ENCODE data around the gene ATP6V1E1.

Gene ATP6V1E1

DNA sequence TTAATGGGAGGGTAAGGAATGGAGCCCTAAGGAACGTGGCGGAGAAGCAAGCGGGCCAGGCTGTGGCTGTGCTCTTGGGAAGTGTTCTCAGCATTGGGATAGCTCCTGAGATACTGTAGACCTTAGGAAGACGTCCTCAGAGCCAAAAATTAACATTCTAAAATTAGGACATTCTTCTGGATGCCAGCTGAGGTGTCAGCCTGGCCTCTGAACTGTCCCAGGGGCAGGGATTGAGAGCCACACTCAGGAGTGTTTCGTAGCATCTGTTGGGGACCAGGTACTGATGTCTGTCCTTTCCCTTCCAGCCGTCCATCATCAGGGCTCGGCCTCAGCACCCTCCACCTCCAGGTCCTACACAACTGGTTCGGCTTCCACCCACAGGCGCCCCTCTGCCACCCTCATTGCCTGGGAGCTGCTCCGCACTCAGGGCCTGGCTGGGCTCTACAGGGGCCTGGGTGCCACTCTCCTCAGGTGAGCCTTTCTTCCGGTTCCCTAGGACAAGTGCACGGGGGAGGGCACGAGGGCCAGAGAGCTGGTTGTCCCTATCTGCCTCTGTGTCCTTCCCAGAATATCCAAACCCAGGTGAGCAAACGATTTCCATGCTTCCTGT, 41.6 kb downstream of the ATP6V1E1 start:
- Histone ChIP-seq H3K4me2 (no peak overlapping the region), H3K9me3 (replicated peaks in 1 of 11) (no peaks in the 10 kb centered on the region), H3K36me3 (peaks cover 23 to 38% (median 28%) of the 10 kb centered on the region in 11 experiments), H3K4me1 (peaks cover 0 to 9% (median 0%) of the 10 kb centered on the region in 10 experiments; a peak in 1 of 20 replicates), H3K27ac (peak overlapping the region in 1 of 11 experiments; percentile 26; a peak in 1 of 22 replicates), H3K4me3 (no peak overlapping the region), H3K9ac (no peak overlapping the region), H4K20me1 (peaks cover 0 to 20% (median 0%) of the 10 kb centered on the region in 11 experiments; a peak in 3 of 22 replicates), H3K27me3 (no peaks in the 10 kb centered on the region)
- no peak for TF ChIP-seq Cebpa-rat (IDR thresholded peaks at IDR 0.05)

DNA sequence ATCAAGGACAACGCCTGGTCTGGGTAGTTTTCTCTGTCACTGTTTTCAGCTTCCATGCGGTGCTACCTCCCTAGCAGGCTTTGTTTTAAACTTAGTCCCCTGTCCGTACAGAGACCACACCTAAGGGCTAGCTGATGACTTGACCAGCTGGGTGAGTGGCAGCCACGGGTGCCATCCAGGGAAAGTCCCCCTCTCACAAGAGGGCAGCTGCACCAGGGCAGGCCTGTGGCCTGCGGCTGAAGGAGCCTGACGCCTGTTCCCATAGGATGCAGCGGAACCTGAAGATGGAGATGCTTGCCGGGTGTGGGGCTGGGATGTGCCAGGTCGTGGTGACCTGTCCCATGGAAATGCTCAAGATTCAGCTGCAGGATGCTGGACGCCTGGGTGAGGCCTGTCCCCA, 45.4 kb downstream of the ATP6V1E1 start:
- Histone ChIP-seq H3K27ac (no peak overlapping the region), H3K27me3 (no peaks in the 10 kb centered on the region), H3K9me3 (replicated peaks in 1 of 11) (no peaks in the 10 kb centered on the region), H4K20me1 (no peaks in the 10 kb centered on the region; a peak in 1 of 22 replicates), H3K4me2 (no peak overlapping the region), H3K9ac (no peak overlapping the region), H3K4me1 (peaks cover 0 to 15% (median 0%) of the 10 kb centered on the region in 10 experiments; a peak in 3 of 20 replicates), H3K4me3 (no peak overlapping the region), H3K36me3 (no peaks in the 10 kb centered on the region)
- TF ChIP-seq Cebpa-rat (IDR thresholded peaks at IDR 0.05) = no peak

DNA sequence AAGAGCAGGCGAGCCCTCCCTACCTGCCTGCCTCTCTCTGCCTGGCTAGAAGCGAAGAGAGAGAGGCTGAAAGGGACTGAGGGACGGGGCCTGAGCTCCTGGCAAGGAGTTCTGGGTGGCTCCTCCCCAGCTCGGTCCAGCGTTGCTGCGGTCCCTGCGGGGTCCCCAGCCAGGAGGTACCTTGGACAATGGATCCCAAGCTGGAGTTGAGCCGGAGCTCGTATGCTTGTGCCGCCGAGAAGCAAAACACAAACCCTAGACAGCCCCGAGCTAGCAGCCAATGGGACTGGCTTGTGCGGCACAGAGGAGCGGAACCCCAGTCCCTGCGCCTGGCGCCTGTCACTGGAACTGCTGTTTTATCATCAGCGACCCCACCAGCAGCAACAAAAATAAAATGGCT, 46.9 kb downstream of the ATP6V1E1 start:
- Histone ChIP-seq H3K27me3 (no peaks in the 10 kb centered on the region), H3K36me3 (no peaks in the 10 kb centered on the region), H3K9ac (no peak overlapping the region), H3K4me3 (no peak overlapping the region), H3K27ac (no peak overlapping the region), H3K4me2 (peak overlapping the region in 1 of 11 experiments; percentile 25; a peak in 1 of 22 replicates), H3K4me1 (peaks cover 0 to 6% (median 0%) of the 10 kb centered on the region in 10 experiments; a peak in 3 of 20 replicates), H3K9me3 (replicated peaks in 1 of 11) (no peaks in the 10 kb centered on the region), H4K20me1 (no peaks in the 10 kb centered on the region; a peak in 1 of 22 replicates)
- no peak for TF ChIP-seq Cebpa-rat (IDR thresholded peaks at IDR 0.05)

DNA sequence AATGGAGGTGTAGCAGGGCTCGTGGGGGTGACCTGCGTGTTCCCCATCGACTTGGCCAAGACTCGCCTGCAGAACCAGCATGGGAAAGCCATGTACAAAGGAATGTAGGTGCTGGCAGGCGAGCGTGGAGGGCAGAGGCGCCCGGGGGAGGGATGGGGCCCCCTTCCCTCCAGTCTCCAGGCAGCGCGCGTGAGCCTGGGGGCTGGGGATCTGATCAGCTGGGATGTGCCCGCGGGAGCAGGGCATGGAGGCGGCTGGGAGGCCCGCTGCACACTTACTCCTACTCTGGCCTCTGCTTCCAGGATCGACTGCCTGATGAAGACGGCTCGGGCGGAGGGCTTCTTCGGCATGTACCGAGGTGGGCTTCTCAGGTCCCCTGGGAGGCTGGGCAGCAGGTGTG, 47.5 kb downstream of the ATP6V1E1 start:
- no peaks in the 10 kb centered on the region for H3K9me3 ChIP-seq (replicated peaks in 1 of 11)
- no peaks in the 10 kb centered on the region for H3K36me3 ChIP-seq
- no peak for TF ChIP-seq Cebpa-rat (IDR thresholded peaks at IDR 0.05)
- H3K4me2 ChIP-seq = peak overlapping the region in 1 of 11 experiments; percentile 25; a peak in 1 of 22 replicates
- H3K27me3 ChIP-seq = no peaks in the 10 kb centered on the region
- H3K4me1 ChIP-seq = peaks cover 0 to 6% (median 0%) of the 10 kb centered on the region in 10 experiments; a peak in 3 of 20 replicates
- H3K27ac ChIP-seq = no peak overlapping the region
- no peak overlapping the region for H3K4me3 ChIP-seq
- H4K20me1 ChIP-seq = no peaks in the 10 kb centered on the region; a peak in 1 of 22 replicates
- H3K9ac ChIP-seq = no peak overlapping the region

DNA sequence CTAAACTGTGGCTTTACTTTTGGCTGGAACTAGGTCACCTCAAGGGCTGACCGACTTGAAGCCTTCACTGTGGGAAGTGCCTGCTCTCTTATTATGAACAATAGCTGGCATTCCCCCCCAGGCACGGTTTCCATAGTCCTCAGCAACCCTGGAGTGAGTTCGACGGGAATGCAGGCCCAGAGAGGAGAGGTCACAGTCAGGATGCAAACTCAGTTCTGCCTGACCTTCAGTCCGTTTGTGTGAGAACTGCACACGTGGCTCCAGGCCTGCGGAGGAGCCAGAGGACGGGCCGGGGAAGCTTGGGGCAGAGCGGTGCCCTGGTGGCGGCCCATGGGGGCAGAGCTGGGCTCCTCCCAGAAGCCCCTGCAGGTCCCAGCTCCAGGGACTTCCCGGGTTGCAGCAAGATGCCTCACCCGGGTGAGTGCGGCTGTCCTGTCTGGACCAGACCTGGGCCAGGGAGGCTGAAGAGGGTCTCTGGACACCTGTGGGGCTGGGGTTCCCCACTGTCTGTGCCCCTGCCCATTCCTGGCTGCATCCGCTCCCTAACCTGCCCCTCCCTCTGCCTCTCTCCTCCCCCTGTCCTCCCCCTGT, 48.0 kb downstream of the ATP6V1E1 start:
- TF ChIP-seq Cebpa-rat (IDR thresholded peaks at IDR 0.05) = no peak
- H3K27ac ChIP-seq = no peak overlapping the region

DNA sequence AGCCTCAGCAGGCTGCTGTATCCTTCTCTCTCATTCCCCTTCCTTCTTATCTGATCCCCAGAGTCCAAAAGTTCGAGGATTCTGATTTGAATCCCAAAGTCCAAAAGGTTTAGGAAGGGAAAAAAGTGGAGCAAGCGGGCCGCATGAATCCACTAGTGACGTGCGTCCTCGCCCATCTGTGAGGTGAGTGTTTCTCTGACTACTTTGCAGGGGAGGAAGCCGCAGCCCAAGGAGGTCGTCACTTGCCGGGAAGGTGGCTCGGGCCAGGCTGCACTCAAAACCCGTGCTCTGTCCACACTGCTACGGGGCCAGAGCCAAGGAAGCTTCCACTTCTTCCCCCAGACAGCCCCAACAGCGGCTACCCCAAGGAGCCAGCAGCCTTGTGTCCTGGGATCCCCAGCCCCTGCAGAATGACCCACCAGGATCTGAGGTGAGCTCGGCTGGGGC, 49.0 kb downstream of the ATP6V1E1 start:
- no peak overlapping the region for H3K4me2 ChIP-seq
- TF ChIP-seq Cebpa-rat (IDR thresholded peaks at IDR 0.05) = no peak
- peaks cover 0 to 7% (median 0%) of the 10 kb centered on the region in 10 experiments; a peak in 5 of 20 replicates for H3K4me1 ChIP-seq
- H4K20me1 ChIP-seq = no peaks in the 10 kb centered on the region; a peak in 1 of 22 replicates
- H3K36me3 ChIP-seq = no peaks in the 10 kb centered on the region
- no peak overlapping the region for H3K27ac ChIP-seq
- no peak overlapping the region for H3K9ac ChIP-seq
- no peak overlapping the region for H3K4me3 ChIP-seq
- H3K9me3 ChIP-seq (replicated peaks in 1 of 11) = no peaks in the 10 kb centered on the region
- H3K27me3 ChIP-seq = no peaks in the 10 kb centered on the region

More for the DNA sequence above, 48.0 kb downstream of the ATP6V1E1 start:
- no peaks in the 10 kb centered on the region for H3K36me3 ChIP-seq
- peaks cover 0 to 6% (median 0%) of the 10 kb centered on the region in 10 experiments; a peak in 3 of 20 replicates for H3K4me1 ChIP-seq
- no peaks in the 10 kb centered on the region; a peak in 1 of 22 replicates for H4K20me1 ChIP-seq
- H3K4me3 ChIP-seq = no peak overlapping the region
- H3K9me3 ChIP-seq (replicated peaks in 1 of 11) = no peaks in the 10 kb centered on the region
- H3K4me2 ChIP-seq = no peak overlapping the region
- no peaks in the 10 kb centered on the region for H3K27me3 ChIP-seq
- H3K9ac ChIP-seq = no peak overlapping the region

DNA sequence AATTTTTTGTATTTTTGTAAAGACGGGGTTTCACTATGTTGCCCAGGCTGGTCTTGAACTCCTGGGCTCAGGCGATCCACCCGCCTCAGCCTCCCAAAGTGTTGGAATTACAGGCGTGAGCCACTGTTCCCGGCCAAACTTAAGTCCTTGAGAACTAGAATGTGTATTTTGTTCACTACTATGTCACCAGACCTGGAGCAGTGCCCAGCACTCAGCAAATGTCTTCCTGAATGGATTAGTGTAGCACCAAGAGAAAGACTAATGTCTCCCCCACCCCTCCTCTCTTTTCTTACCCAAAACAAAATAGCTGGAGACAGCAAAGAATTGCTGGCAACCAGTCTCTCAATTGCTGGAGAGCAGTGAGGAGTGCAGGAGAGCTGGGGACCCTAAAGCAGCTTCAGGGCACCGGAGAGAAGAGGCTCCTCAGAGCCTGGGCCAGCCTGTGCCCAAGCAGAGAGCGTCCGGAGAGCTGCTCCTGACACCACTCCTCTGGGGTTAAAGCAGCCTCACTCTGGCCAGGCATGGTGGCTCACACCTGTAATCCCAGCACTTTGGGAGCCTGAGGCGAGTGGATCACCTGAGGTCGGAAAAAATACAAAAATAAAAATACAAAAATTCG, 50.3 kb downstream of the ATP6V1E1 start:
- Histone ChIP-seq H3K27ac (no peak overlapping the region), H3K4me2 (no peak overlapping the region), H3K27me3 (no peaks in the 10 kb centered on the region), H3K9ac (no peak overlapping the region), H3K36me3 (no peaks in the 10 kb centered on the region), H4K20me1 (no peaks in the 10 kb centered on the region; a peak in 1 of 22 replicates), H3K4me1 (peaks cover 0 to 14% (median 3%) of the 10 kb centered on the region in 10 experiments; a peak in 8 of 20 replicates), H3K9me3 (replicated peaks in 1 of 11) (no peaks in the 10 kb centered on the region), H3K4me3 (no peak overlapping the region)
- no peak for TF ChIP-seq Cebpa-rat (IDR thresholded peaks at IDR 0.05)

DNA sequence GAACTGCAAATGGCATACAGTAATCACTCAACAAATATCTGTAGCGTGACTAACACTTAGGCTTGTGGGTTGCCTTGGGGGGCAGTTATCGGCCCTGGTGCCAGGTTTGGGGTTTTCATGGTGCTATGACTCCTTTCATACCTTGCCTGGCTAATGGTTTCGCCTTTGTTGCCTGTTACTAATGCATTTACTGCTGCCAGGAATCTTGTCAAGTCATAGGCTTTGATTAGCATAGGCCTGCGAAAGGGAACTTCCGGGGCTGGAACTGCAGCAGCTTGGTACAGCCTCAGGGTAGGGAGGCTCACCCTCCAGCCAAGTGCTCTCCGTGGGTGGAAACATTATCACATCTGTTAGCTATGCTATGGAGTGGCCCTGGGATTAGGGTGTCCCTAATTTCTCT, 52.1 kb downstream of the ATP6V1E1 start:
- TF ChIP-seq Cebpa-rat (IDR thresholded peaks at IDR 0.05) = no peak
- Histone ChIP-seq H3K4me1 (peaks cover 0 to 14% (median 3%) of the 10 kb centered on the region in 10 experiments; a peak in 9 of 20 replicates), H3K4me3 (no peak overlapping the region), H4K20me1 (no peaks in the 10 kb centered on the region; a peak in 1 of 22 replicates), H3K9ac (no peak overlapping the region), H3K36me3 (no peaks in the 10 kb centered on the region), H3K27ac (no peak overlapping the region), H3K27me3 (no peaks in the 10 kb centered on the region), H3K4me2 (0 out of 22 replicates have a peak overlapping the region, but pooled peaks of 1 of the 11 experiments have one; percentile 12), H3K9me3 (replicated peaks in 1 of 11) (no peaks in the 10 kb centered on the region)

DNA sequence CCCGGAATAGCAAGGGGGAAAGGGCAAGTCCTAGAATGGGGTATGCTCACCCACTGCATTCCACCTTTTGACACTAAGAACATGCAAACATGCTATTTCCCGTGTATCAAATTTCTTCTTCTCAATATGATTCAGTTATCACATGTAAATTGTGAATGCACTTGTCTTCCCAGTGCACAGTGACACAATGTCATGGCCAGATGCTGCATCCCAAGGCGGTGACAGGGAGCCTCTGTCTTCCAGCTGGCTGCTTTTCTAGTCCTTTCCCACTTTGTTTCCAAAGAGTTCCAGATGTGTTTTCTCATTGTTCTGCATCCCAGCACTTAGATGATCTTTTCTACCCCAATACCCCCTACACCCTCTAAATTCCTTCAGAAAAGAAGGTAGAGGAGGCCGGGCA, 52.9 kb downstream of the ATP6V1E1 start:
- peaks cover 0 to 10% (median 5%) of the 10 kb centered on the region in 10 experiments; a peak in 10 of 20 replicates for H3K4me1 ChIP-seq
- H3K9ac ChIP-seq = no peak overlapping the region
- H3K27ac ChIP-seq = no peak overlapping the region
- no peaks in the 10 kb centered on the region for H3K27me3 ChIP-seq
- H3K9me3 ChIP-seq (replicated peaks in 1 of 11) = no peaks in the 10 kb centered on the region
- no peak for TF ChIP-seq Cebpa-rat (IDR thresholded peaks at IDR 0.05)
- H3K4me3 ChIP-seq = no peak overlapping the region
- no peaks in the 10 kb centered on the region for H3K36me3 ChIP-seq
- H4K20me1 ChIP-seq = no peaks in the 10 kb centered on the region; a peak in 1 of 22 replicates
- no peak overlapping the region for H3K4me2 ChIP-seq
